ENCODE results near the gene GRID2.

Gene GRID2

GRCh38 chr4:92535599-92535998 lies 231.8 kb downstream of the GRID2 start:
- no peaks in the 10 kb centered on the region for H3K9me3 ChIP-seq
- DNase-seq (ENCODE audit: low spot score in 2 of 2), result no peak
- no peaks in the 10 kb centered on the region for H3K36me3 ChIP-seq (replicated peaks)
- in situ Hi-C loops (cut with MboI; ENCODE audit: low sequenced_read_pairs), result no loop called here
- H3K4me1 ChIP-seq, result no peaks in the 10 kb centered on the region
- no peaks in the 10 kb centered on the region for H3K27me3 ChIP-seq (ENCODE audit: low read depth)
- H3K4me3 ChIP-seq, result no peak overlapping the region

- H3K4me3 ChIP-seq, result no peak overlapping the region
- H3K9me3 ChIP-seq, result no peaks in the 10 kb centered on the region
- no peaks in the 10 kb centered on the region for H3K27me3 ChIP-seq (ENCODE audit: low read depth)
- DNase-seq (ENCODE audit: low spot score in 2 of 2), result no peak
- in situ Hi-C loops (cut with MboI; ENCODE audit: low sequenced_read_pairs), result no loop called here
- no peaks in the 10 kb centered on the region for H3K4me1 ChIP-seq
- H3K36me3 ChIP-seq (replicated peaks), result no peaks in the 10 kb centered on the region
Observed at GRCh38 chr4:92551616-92552015, 247.8 kb downstream of the GRID2 start.

- no peak for DNase-seq (ENCODE audit: low spot score in 2 of 2)
- in situ Hi-C loops (cut with MboI; ENCODE audit: low sequenced_read_pairs), result no loop called here
- no peaks in the 10 kb centered on the region for H3K27me3 ChIP-seq (ENCODE audit: low read depth)
Observed at GRCh38 chr4:92566269-92566668, 262.5 kb downstream of the GRID2 start.

GRCh38 chr4:92580816-92581215 lies 277.1 kb downstream of the GRID2 start:
- H3K4me1 ChIP-seq, result no peaks in the 10 kb centered on the region
- H3K9me3 ChIP-seq, result no peaks in the 10 kb centered on the region
- DNase-seq (ENCODE audit: low spot score in 2 of 2), result no peak
- H3K36me3 ChIP-seq (replicated peaks), result no peaks in the 10 kb centered on the region
- in situ Hi-C loops (cut with MboI; ENCODE audit: low sequenced_read_pairs), result no loop called here
- no peak overlapping the region for H3K4me3 ChIP-seq
- no peaks in the 10 kb centered on the region for H3K27me3 ChIP-seq (ENCODE audit: low read depth)

More at GRCh38 chr4:92566269-92566668, 262.5 kb downstream of the GRID2 start:
- no peaks in the 10 kb centered on the region for H3K9me3 ChIP-seq
- no peaks in the 10 kb centered on the region for H3K4me1 ChIP-seq
- H3K4me3 ChIP-seq, result no peak overlapping the region
- no peaks in the 10 kb centered on the region for H3K36me3 ChIP-seq (replicated peaks)

- no peak for DNase-seq (ENCODE audit: low spot score in 2 of 2)
- Histone ChIP-seq H3K9me3 (no peaks in the 10 kb centered on the region), H3K27me3 (ENCODE audit: low read depth) (no peaks in the 10 kb centered on the region), H3K36me3 (replicated peaks) (no peaks in the 10 kb centered on the region), H3K4me3 (no peak overlapping the region), H3K4me1 (no peaks in the 10 kb centered on the region)
- in situ Hi-C loops (cut with MboI; ENCODE audit: low sequenced_read_pairs), result no loop called here
Observed at GRCh38 chr4:92599044-92599443, 295.3 kb downstream of the GRID2 start.

- in situ Hi-C loops (cut with MboI; ENCODE audit: low sequenced_read_pairs), result no loop called here
- no peaks in the 10 kb centered on the region for H3K36me3 ChIP-seq (replicated peaks)
- no peak for DNase-seq (ENCODE audit: low spot score in 2 of 2)
Observed at GRCh38 chr4:92600638-92601037, 296.9 kb downstream of the GRID2 start.

GRCh38 chr4:92606227-92606626 lies 302.5 kb downstream of the GRID2 start:
- Histone ChIP-seq H3K4me1 (no peaks in the 10 kb centered on the region), H3K9me3 (no peaks in the 10 kb centered on the region), H3K36me3 (replicated peaks) (no peaks in the 10 kb centered on the region), H3K4me3 (no peak overlapping the region), H3K27me3 (ENCODE audit: low read depth) (no peaks in the 10 kb centered on the region)
- DNase-seq (ENCODE audit: low spot score in 2 of 2), result no peak
- in situ Hi-C loops (cut with MboI; ENCODE audit: low sequenced_read_pairs), result no loop called here

More at GRCh38 chr4:92600638-92601037, 296.9 kb downstream of the GRID2 start:
- H3K4me1 ChIP-seq, result no peaks in the 10 kb centered on the region
- H3K27me3 ChIP-seq (ENCODE audit: low read depth), result no peaks in the 10 kb centered on the region
- H3K9me3 ChIP-seq, result no peaks in the 10 kb centered on the region
- no peak overlapping the region for H3K4me3 ChIP-seq

- H3K4me1 ChIP-seq, result no peaks in the 10 kb centered on the region; the same call in 1 of the 2 replicates
- no peak overlapping the region for H3K4me3 ChIP-seq
- DNase-seq (ENCODE audit: low spot score in 2 of 2), result peak; percentile 56 to 72
- H3K9me3 ChIP-seq, result no peaks in the 10 kb centered on the region
- H3K36me3 ChIP-seq (replicated peaks), result no peaks in the 10 kb centered on the region
- in situ Hi-C loops (cut with MboI; ENCODE audit: low sequenced_read_pairs), result no loop called here
- no peaks in the 10 kb centered on the region; the same call in 1 of the 2 replicates for H3K27me3 ChIP-seq (ENCODE audit: low read depth)
Observed at GRCh38 chr4:92615049-92615448, 311.3 kb downstream of the GRID2 start.

GRCh38 chr4:92618968-92619367 lies 315.2 kb downstream of the GRID2 start:
- no peaks in the 10 kb centered on the region; the same call in 1 of the 2 replicates for H3K4me1 ChIP-seq
- DNase-seq (ENCODE audit: low spot score in 2 of 2), result no peak
- no peak overlapping the region for H3K4me3 ChIP-seq
- no peaks in the 10 kb centered on the region for H3K9me3 ChIP-seq
- no peaks in the 10 kb centered on the region for H3K27me3 ChIP-seq (ENCODE audit: low read depth)
- in situ Hi-C loops (cut with MboI; ENCODE audit: low sequenced_read_pairs), result no loop called here
- H3K36me3 ChIP-seq (replicated peaks), result no peaks in the 10 kb centered on the region

GRCh38 chr4:92629302-92629701 lies 325.5 kb downstream of the GRID2 start:
- no peak for DNase-seq (ENCODE audit: low spot score in 2 of 2)
- Histone ChIP-seq H3K9me3 (no peaks in the 10 kb centered on the region), H3K4me1 (no peaks in the 10 kb centered on the region), H3K27me3 (ENCODE audit: low read depth) (no peaks in the 10 kb centered on the region), H3K36me3 (replicated peaks) (no peaks in the 10 kb centered on the region), H3K4me3 (no peak overlapping the region)
- in situ Hi-C loops (cut with MboI; ENCODE audit: low sequenced_read_pairs), result no loop called here

GRCh38 chr4:92634882-92635281 lies 331.1 kb downstream of the GRID2 start:
- H3K4me3 ChIP-seq, result no peak overlapping the region
- no peaks in the 10 kb centered on the region for H3K9me3 ChIP-seq
- no peaks in the 10 kb centered on the region for H3K4me1 ChIP-seq
- H3K27me3 ChIP-seq (ENCODE audit: low read depth), result no peaks in the 10 kb centered on the region
- in situ Hi-C loops (cut with MboI; ENCODE audit: low sequenced_read_pairs), result no loop called here
- DNase-seq (ENCODE audit: low spot score in 2 of 2), result no peak
- no peaks in the 10 kb centered on the region for H3K36me3 ChIP-seq (replicated peaks)

- H3K36me3 ChIP-seq (replicated peaks), result no peaks in the 10 kb centered on the region
- DNase-seq (ENCODE audit: low spot score in 2 of 2), result no peak
- in situ Hi-C loops (cut with MboI; ENCODE audit: low sequenced_read_pairs), result no loop called here
- no peaks in the 10 kb centered on the region for H3K27me3 ChIP-seq (ENCODE audit: low read depth)
- no peaks in the 10 kb centered on the region for H3K9me3 ChIP-seq
- H3K4me1 ChIP-seq, result no peaks in the 10 kb centered on the region
- H3K4me3 ChIP-seq, result no peak overlapping the region
Observed at GRCh38 chr4:92636038-92636806, 332.5 kb downstream of the GRID2 start.

- 0 out of 2 replicates have a peak, but pooled peaks cover 1% of the 10 kb centered on the region for H3K4me1 ChIP-seq
- H3K9me3 ChIP-seq, result no peaks in the 10 kb centered on the region
- DNase-seq (ENCODE audit: low spot score in 2 of 2), result no peak
- H3K27me3 ChIP-seq (ENCODE audit: low read depth), result no peaks in the 10 kb centered on the region
- no peaks in the 10 kb centered on the region for H3K36me3 ChIP-seq (replicated peaks)
- in situ Hi-C loops (cut with MboI; ENCODE audit: low sequenced_read_pairs), result no loop called here
- H3K4me3 ChIP-seq, result no peak overlapping the region
Observed at GRCh38 chr4:92641409-92641808, 337.6 kb downstream of the GRID2 start.

- H3K4me1 ChIP-seq, result 0 out of 2 replicates have a peak, but pooled peaks cover 2% of the 10 kb centered on the region
- DNase-seq (ENCODE audit: low spot score in 2 of 2), result no peak
- no peaks in the 10 kb centered on the region for H3K36me3 ChIP-seq (replicated peaks)
- no peak overlapping the region for H3K4me3 ChIP-seq
- in situ Hi-C loops (cut with MboI; ENCODE audit: low sequenced_read_pairs), result no loop called here
- H3K9me3 ChIP-seq, result no peaks in the 10 kb centered on the region
- no peaks in the 10 kb centered on the region for H3K27me3 ChIP-seq (ENCODE audit: low read depth)
Observed at GRCh38 chr4:92646826-92647225, 343.1 kb downstream of the GRID2 start.

- H3K36me3 ChIP-seq (replicated peaks), result no peaks in the 10 kb centered on the region
- H3K9me3 ChIP-seq, result no peaks in the 10 kb centered on the region
- H3K4me1 ChIP-seq, result no peaks in the 10 kb centered on the region
- H3K27me3 ChIP-seq (ENCODE audit: low read depth), result no peaks in the 10 kb centered on the region
- H3K4me3 ChIP-seq, result no peak overlapping the region
- no peak for DNase-seq (ENCODE audit: low spot score in 2 of 2)
- in situ Hi-C loops (cut with MboI; ENCODE audit: low sequenced_read_pairs), result no loop called here
Observed at GRCh38 chr4:92651536-92651935, 347.8 kb downstream of the GRID2 start.

Data from HAP-1 (cell line).